ENCODE measurements around the gene YIF1A.
A peak's percentile ranks its signal among the peaks of the same experiment; 100 is the strongest.
"Not testable (repeated sequence)": the region's sequence is repeated elsewhere in the genome, so short reads cannot be mapped to it uniquely, and the experiment has no call there.

Gene YIF1A

DNA sequence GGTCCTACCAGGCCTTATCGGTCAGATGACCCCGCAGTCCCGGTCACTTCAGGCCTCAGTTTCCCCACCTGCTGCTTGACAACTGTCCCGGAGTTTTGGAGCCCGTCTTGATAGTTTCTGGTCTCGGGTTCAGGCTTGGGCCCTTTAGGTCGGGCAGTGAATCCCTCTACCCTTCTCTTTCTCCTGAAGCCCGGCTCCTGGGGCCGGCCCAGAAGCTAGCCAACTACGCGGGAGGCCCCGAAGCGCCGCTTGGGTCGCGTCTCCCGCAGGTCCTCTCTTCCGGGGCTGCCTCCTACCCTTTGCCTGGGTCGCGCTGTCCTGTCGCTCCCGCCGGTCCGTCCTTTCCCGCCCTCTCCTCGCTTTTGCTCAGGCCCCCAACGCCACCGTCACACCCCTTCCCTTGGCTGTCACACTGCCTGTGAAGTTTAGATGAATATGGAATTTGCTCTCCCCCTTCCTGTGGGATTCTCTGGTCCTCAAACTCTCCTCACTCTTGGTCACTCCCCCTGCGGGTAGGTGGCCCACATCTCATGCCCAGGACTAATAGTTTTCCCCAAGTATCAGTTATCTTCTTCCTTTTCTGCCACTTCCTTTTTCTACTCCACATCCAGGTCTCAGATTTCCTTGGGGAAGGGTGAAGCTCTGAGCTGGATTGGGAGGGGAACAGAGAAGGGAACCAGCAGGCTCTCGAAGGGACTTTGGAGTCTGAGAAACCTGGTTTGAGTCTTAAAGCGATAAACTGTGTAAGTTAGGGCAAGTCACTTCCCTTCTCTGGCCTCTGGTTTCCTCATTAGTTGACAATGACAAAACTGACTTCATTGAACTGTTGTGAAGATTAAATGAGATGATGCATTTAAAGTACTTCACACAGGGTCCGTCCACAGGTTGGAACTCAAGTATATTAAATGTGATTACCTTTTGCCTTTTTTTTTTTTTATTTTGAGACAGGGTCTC, 19.7 kb downstream of the YIF1A start:
- DNase-seq (ENCODE audit: low read depth, low spot score) = peak; percentile 55

DNA sequence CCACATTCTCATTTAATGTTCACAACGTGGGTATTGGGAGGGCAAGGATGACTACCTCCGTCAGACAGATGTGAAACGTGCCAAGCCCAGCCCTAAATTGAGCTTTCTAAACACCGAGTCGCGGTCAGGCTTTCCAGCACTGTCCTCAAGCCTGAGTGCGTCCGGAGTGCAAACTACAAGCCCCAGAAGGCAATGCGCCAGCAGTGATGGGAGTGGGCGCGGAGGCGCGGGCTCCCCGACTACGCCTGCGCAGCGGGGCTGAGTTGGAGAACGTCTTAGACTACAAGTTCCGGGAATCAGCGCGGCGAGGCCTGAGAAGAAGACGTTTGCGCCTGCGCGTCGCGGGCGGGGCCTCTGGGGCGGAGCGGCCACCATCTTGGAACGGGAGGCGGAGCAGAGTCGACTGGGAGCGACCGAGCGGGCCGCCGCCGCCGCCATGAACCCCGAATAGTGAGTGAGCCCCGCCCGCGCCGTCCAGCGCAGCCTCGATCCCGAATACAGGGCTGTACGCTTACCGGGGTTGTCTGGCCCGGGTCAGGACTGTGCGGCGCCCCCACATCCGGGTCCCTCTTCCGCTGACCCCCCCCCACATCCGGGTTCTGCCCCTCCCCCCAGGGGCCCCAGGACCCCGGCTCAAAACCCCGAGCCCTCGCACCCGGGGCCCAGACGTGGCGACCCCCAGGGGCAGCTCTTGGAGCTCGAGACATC, 20.5 kb downstream of the YIF1A start, which contains the start of gene RAB1B:
Gene RAB1B, plus strand, starts transcription at position 396 of the 708 bp plus-strand sequence. Its CDS starts 41 bp downstream, at position 437.
- peak; percentile 99 for DNase-seq (ENCODE audit: low read depth, low spot score)

DNA sequence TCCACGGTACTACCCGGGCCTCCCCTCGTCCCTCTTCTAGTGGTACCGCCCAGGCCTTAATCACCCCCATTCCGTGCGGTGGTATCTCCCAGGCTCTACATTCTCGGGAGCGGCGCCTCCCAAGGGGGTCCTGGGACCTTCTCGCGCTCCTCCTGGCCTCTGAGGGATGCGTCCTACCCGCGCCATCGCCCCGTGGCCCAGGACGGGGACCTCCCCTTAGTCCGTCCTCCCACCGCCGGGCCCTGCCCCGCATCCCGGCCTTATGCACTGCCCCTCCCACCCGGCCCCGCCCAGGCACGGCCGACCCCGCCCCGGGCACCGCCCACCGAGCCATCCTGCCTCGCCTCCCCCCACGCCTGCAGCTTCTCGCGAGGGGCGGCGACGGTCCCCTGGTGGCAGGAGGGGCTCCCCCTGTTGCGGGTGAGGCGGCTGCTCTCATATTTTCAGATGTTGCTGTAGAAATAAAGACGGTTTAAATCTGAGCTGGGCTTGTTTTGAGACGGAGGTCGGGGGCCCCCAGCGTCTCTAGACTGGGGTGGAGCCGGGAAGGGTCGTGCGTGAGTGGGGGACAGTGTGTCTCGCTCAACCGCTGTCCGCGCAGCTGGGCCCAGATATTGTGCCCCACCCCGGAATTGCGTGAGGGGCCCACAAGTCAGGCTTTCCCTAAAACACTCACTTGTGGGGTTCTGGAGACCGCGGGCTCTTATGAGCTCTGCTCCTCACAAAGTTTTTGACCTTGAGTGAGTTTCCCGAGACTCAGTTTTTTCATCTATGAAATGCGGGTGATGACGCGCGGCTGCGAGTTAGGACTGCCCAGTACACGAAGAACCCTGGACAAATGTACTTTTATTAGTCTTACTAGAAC, 21.3 kb downstream of the YIF1A start:
- peak; percentile 77 for DNase-seq (ENCODE audit: low read depth, low spot score)

DNA sequence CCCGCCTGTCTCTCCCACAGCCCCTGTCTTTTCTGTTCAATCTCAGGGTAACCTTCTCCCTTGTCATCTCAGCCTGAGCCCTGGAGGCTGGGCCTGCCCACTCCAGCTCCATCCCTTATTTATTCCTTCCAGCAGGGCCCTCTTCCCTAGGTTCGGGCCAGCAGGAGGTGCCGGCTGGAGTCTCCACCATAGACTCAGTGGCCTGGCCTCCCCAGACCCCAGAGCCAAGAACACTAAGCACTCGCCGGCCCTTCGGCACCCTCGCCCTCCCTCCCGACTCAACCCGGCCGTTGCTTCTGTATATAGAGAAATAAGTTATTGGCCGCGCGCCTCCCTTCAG, 21.9 kb downstream of the YIF1A start:
- DNase-seq (ENCODE audit: low read depth, low spot score) = no peak

DNA sequence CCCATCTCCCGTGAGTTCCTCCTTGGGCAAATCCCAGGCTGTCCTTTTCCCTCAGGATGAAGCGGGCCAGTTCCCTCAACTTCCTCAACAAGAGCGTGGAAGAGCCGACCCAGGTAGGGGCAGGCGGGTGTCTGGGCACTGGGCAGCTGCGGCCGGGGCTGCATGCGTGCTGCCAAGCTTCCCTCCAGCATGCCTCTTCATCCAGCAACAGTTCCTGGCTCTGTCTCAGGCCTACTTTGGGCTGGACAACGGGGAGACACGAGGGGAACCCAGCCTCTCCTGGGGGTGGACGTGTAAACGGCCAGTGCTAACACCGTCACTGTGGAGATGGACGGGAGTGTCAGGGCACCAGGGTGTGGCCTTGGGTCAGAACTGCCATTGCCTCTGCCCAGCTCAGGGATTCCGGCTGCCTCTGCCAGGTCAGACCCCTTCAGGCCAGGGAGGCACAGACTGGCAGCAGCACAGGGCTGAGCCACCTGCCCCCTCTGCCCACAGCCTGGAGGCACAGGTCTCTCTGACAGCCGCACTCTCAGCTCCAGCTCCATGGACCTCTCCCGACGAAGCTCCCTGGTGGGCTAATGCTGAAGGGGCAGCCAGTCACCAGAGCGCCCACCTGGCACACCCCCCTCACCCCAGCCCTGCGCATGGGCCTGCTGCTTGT, 22.4 kb downstream of the YIF1A start:
- DNase-seq (ENCODE audit: low read depth, low spot score) = no peak

GRCh38 chr11:66265531-66266377, 23.2 kb downstream of the YIF1A start:
- DNase-seq (ENCODE audit: low read depth, low spot score) = no peak

DNA sequence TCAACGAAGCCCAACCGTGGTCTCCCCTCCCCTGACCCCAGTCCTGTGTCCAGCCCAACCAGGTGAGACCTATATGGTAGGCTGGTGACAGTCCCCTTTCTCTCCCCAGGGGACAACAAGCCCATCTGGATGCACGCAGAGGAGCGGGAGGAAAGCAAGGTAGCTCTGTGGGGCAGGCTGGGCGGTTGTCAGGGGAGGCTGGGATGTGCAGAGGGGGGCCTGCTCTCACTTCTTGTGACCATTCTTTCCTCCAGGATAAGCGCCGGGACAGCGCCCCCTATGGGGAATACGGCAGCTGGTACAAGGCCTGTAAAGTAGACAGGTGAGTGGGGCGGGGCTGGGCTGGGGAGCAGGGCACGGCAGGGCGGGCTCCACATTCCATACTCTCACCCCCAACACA, 24.0 kb downstream of the YIF1A start:
- DNase-seq (ENCODE audit: low read depth, low spot score) = peak; percentile 83

- no peak for DNase-seq (ENCODE audit: low read depth, low spot score)
These were observed 24.6 kb downstream of the YIF1A start for GRCh38 chr11:66264383-66264782.

DNA sequence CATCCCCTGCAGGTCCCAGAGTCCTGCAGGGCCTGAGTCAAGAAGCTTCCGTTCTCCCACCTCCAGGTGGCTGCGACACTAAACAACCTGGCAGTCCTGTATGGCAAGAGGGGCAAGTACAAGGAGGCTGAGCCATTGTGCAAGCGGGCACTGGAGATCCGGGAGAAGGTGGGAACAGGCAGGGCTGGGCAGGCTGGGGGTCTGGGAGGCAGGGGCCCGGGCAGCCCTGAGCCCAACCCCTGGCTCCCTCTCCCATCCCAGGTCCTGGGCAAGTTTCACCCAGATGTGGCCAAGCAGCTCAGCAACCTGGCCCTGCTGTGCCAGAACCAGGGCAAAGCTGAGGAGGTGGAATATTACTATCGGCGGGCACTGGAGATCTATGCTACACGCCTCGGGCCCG, 25.2 kb downstream of the YIF1A start:
- DNase-seq (ENCODE audit: low read depth, low spot score) = no peak

DNA sequence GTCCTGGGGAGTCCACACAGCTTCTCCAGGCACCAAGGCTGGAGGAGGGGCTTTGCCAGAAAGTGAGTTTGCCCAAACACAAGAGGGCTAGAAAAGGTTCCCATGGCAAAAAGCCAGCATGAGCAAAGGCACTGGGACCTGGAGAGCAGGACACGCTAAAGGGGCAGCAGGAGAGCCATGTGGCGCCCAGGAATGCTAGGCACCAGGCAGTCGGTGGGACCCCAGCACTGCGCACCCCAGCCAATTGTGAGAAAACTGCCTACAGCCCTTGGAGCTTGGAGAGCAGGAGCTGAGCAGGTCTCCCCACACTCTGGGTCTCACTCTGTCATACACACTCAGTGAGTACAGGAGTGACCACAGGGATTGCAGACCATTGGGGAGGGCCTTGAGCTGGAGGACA, 25.7 kb downstream of the YIF1A start:
- no peak for DNase-seq (ENCODE audit: low read depth, low spot score)

- no peak for DNase-seq (ENCODE audit: low read depth, low spot score)
These were observed 26.2 kb downstream of the YIF1A start for GRCh38 chr11:66262696-66263095.

DNA sequence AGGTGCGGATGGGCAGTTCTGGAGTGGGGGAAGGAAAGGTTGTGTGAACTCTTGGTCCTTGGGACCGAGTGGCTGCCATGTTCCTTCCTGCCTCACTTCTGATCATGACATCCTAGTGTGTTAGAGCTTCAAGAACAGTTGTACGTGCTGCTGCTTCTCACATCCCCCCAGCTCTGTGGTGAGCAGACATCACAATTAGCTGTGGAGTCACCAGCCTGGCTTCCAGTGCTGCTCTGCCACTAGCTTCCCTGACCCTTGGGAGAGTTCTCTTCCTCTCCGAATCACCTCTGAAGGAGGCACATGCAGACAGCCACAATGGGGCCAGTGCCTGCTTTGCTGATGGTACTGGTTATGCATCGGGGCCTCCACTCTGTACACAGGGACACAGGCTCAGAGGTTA, 26.8 kb downstream of the YIF1A start:
- no peak for DNase-seq (ENCODE audit: low read depth, low spot score)

DNA sequence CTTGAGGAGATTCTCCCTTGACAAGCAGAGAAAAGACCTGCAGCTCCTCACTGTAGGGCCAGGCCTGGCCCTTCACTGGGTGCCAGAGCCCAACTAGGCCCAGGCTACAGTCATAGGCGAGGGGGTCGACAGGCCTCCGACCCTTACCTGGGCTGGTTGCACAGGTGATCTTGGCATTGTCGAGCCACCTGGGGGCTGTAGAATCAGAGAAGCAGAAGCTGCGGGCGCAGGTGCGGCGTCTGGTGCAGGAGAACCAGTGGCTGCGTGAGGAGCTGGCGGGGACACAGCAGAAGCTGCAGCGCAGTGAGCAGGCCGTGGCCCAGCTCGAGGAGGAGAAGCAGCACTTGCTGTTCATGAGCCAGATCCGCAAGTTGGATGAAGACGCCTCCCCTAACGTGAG, 27.4 kb downstream of the YIF1A start:
- DNase-seq (ENCODE audit: low read depth, low spot score) = no peak

GRCh38 chr11:66259956-66260355, 29.0 kb downstream of the YIF1A start:
- DNase-seq (ENCODE audit: low read depth, low spot score) = no peak

DNA sequence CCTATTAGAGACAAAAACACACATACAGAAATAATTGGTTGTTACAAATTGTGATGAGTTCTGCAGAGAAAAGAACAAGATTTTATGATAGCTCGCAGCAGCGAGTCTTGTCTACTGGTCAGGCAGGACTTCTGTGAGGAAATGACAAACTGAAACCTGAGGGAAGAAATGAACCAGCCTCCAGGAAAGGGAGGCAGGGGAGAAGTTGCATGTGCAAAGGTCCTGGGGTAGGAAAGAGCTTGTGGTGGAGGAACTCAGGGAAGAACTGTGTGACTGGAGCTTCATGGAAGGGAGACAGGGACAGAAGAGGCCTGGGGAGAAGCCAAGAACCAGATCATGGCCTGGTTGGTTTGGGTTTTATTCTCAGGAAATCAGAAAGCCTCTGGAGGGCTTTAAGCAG, 29.7 kb downstream of the YIF1A start:
- DNase-seq (ENCODE audit: low read depth, low spot score) = no peak

DNA sequence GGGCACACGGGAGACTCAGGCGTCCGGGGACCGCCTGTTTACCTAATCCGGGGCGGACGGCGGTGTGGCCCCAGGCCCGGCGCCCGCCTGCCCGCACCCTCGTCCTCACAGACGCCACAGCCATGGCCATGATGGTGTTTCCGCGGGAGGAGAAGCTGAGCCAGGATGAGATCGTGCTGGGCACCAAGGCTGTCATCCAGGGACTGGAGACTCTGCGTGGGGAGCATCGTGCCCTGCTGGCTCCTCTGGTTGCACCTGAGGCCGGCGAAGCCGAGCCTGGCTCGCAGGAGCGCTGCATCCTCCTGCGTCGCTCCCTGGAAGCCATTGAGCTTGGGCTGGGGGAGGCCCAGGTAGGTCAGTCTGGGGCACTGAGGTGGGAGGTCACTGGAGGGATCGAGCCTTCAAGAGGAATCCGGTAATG, 30.5 kb downstream of the YIF1A start:
- no peak for DNase-seq (ENCODE audit: low read depth, low spot score)

DNA sequence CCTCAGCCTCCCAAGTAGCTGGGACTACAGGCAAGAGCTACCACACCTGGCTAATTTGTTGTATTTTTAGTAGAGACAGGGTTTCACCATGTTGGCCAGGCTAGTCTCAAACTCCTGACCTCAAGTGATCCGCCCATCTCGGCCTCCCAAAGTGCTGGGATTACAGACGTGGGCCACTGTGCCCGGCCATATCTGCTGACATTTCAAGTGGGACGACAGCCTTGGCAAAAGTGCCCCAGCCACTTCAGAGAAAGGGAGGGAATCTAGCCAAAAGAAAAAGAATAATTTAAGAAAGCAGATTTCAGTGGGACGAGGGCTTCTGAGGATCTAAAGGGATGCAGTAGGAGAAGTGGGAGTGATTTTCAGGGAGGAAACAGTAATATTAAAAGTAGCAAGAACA, 35.9 kb downstream of the YIF1A start:
- not testable (repeated sequence) for DNase-seq (ENCODE audit: low read depth, low spot score)

GRCh38 chr11:66251809-66252208, 37.1 kb downstream of the YIF1A start:
- no peak for DNase-seq (ENCODE audit: low read depth, low spot score)

GRCh38 chr11:66248903-66249302, 40.0 kb downstream of the YIF1A start:
- no peak for DNase-seq (ENCODE audit: low read depth, low spot score)

DNA sequence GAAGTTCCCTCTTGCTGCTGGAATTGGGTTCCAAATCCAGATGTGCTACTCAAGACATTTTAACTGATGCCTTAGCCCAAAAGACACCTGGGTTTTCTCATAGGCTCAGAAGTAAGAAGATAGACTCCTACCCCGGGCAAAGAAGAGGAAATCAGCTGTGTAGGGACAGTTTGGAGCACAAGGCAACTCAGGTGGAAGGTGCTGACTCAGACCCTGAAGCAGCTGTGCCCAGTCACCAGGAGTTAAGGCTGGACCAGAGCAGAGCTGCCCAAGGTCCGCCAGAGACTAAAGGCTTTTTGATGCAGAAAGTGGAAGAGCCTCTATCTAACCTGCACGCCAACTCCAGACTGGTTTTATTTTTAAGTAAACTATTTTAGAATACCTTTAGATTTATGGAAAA, 41.1 kb downstream of the YIF1A start:
- DNase-seq (ENCODE audit: low read depth, low spot score) = no peak

Measured in ELF-1 (cell line).